OCI-LY3 (cell line): ENCODE measurements around the gene SPTSSB.

Experiments used
- CTCF ChIP-seq: fragments of 200-600, 300-600 bp; sonication (generic); IDR thresholded peaks from 2 replicates; pipeline ENCODE4 v1.5.1; 2014; ENCODE audit warnings: antibody characterized with exemption, low read length, low read depth
- EZH2phosphoT487 ChIP-seq: fragments of 200-600 bp; shearing (Covaris generic); IDR thresholded peaks from 2 replicates; pipeline ENCODE4 v1.6.1; 2018; ENCODE audit warnings: antibody characterized with exemption, mixed run types, low read depth

DNA sequence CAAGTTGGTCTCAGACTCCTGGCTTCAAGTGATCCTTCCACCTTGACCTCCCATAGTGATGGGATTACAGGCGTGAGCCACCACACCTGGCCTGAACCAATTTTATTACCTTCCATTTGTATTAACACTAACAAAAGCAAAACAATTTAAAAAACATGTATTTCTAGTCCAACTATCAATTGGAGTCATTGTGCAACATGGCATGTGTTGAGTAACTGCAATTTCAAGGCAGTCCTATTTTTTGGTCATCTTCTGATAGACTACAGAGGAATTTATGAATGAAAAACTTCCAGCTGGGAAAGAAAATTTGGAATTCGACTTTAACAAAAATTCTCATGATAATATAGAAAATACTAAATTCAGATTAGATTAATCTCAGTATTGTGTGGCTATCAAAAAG is 16.8 kb downstream of the SPTSSB start:
- TF ChIP-seq CTCF (no peak), EZH2phosphoT487 (no peak)
